Measurements from ENCODE around the gene CTNND2.

GRCh38 chr5:11803436-11803835 is 100.8 kb downstream of the CTNND2 start:
- no peak for TF ChIP-seq CTCF (IDR thresholded peaks at IDR 0.05; ENCODE audit: borderline replicate concordance, extremely low read depth, low read length, poor library complexity, severe bottlenecking)
- no peak for TF ChIP-seq EZH2 (IDR thresholded peaks at IDR 0.05; ENCODE audit: borderline replicate concordance, low read depth, low read length, severe bottlenecking)

Data from DND-41 (cell line).